Liver (tissue), 3 donors: ENCODE measurements around the gene TAAR2.

Experiments used
- EGR1 ChIP-seq, 2 donors: IDR thresholded peaks; 2 replicates each; pipeline ENCODE4 v1.6.1; 2016 to 2018; ENCODE audit warnings: antibody characterized with exemption in 2 of 2, low read depth in 2 of 2
- FOXA1 ChIP-seq: IDR thresholded peaks from 2 replicates; pipeline ENCODE4 v1.6.1; 2016; ENCODE audit warnings: antibody characterized with exemption
- FOXA2 ChIP-seq: IDR thresholded peaks from 2 replicates; pipeline ENCODE4 v1.6.1; 2016; ENCODE audit warnings: antibody characterized with exemption
- HNF4G ChIP-seq: IDR thresholded peaks from 2 replicates; pipeline ENCODE4 v1.6.1; 2016; ENCODE audit warnings: antibody characterized with exemption
- RAD21 ChIP-seq, 2 donors: IDR thresholded peaks; 2 replicates each; pipeline ENCODE4 v1.6.1; 2016; ENCODE audit warnings: antibody characterized with exemption in 2 of 2, mild to moderate bottlenecking in 2 of 2
- RXRA ChIP-seq, 2 donors: IDR thresholded peaks; 2 replicates each; pipeline ENCODE4 v1.6.1; 2017 to 2018; ENCODE audit warnings: antibody characterized with exemption in 2 of 2, mild to moderate bottlenecking in 1 of 2
- SP1 ChIP-seq: IDR thresholded peaks from 2 replicates; pipeline ENCODE4 v1.6.1; 2018; ENCODE audit warnings: antibody characterized with exemption, mild to moderate bottlenecking
- TF ChIP-seq, protein P1 (sequence below): fragments of 150-350 bp; IDR thresholded peaks from 2 replicates; pipeline ENCODE4 v1.5.1; 2017; ENCODE audit warnings: improper control_type of control experiment, low read depth, low read length; ENCODE audit not compliant: missing input control
- TF ChIP-seq, protein P2 (sequence below): IDR thresholded peaks from 2 replicates; pipeline ENCODE4 v1.6.1; 2016; ENCODE audit warnings: antibody characterized with exemption
- TF ChIP-seq, protein P3 (sequence below): IDR thresholded peaks from 2 replicates; pipeline ENCODE4 v1.6.1; 2016; ENCODE audit warnings: antibody characterized with exemption, mild to moderate bottlenecking
- donor health status: healthy.
- donor health status: healthy.

DNA sequence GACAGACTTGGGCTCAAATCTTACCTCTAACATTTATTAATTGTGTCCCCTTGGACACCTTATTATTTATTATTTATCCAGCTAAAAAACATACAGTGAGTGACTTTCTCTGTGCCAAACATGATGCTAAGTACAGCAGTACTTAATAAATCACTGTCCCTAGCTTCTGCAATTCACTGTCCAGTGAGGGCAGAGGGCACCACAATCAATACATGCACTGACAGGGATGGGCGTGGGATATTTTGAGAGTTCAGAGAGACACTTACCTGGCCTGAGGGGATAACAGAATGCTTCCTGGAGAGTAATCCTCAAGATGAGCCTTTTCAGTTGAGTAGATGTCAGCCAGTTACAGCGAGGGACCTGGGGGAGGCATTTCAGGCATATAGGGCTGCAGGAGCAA, 9.3 kb upstream of the TAAR2 start:
- TF ChIP-seq, protein P1, sequence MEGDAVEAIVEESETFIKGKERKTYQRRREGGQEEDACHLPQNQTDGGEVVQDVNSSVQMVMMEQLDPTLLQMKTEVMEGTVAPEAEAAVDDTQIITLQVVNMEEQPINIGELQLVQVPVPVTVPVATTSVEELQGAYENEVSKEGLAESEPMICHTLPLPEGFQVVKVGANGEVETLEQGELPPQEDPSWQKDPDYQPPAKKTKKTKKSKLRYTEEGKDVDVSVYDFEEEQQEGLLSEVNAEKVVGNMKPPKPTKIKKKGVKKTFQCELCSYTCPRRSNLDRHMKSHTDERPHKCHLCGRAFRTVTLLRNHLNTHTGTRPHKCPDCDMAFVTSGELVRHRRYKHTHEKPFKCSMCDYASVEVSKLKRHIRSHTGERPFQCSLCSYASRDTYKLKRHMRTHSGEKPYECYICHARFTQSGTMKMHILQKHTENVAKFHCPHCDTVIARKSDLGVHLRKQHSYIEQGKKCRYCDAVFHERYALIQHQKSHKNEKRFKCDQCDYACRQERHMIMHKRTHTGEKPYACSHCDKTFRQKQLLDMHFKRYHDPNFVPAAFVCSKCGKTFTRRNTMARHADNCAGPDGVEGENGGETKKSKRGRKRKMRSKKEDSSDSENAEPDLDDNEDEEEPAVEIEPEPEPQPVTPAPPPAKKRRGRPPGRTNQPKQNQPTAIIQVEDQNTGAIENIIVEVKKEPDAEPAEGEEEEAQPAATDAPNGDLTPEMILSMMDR = no peak
- TF ChIP-seq EGR1 (IDR thresholded peaks at IDR 0.05; ENCODE audit: low read depth in 2 of 2) = no peak
- no peak for TF ChIP-seq FOXA1
- no peak for TF ChIP-seq RAD21 (IDR thresholded peaks at IDR 0.05)
- no peak for TF ChIP-seq HNF4G
- TF ChIP-seq, protein P2, sequence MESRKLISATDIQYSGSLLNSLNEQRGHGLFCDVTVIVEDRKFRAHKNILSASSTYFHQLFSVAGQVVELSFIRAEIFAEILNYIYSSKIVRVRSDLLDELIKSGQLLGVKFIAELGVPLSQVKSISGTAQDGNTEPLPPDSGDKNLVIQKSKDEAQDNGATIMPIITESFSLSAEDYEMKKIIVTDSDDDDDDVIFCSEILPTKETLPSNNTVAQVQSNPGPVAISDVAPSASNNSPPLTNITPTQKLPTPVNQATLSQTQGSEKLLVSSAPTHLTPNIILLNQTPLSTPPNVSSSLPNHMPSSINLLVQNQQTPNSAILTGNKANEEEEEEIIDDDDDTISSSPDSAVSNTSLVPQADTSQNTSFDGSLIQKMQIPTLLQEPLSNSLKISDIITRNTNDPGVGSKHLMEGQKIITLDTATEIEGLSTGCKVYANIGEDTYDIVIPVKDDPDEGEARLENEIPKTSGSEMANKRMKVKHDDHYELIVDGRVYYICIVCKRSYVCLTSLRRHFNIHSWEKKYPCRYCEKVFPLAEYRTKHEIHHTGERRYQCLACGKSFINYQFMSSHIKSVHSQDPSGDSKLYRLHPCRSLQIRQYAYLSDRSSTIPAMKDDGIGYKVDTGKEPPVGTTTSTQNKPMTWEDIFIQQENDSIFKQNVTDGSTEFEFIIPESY = no peak
- no peak for TF ChIP-seq FOXA2
- no peak for TF ChIP-seq SP1
- TF ChIP-seq RXRA (IDR thresholded peaks at IDR 0.05) = peak in 1 of 2 donors; percentile 19
- TF ChIP-seq, protein P3, sequence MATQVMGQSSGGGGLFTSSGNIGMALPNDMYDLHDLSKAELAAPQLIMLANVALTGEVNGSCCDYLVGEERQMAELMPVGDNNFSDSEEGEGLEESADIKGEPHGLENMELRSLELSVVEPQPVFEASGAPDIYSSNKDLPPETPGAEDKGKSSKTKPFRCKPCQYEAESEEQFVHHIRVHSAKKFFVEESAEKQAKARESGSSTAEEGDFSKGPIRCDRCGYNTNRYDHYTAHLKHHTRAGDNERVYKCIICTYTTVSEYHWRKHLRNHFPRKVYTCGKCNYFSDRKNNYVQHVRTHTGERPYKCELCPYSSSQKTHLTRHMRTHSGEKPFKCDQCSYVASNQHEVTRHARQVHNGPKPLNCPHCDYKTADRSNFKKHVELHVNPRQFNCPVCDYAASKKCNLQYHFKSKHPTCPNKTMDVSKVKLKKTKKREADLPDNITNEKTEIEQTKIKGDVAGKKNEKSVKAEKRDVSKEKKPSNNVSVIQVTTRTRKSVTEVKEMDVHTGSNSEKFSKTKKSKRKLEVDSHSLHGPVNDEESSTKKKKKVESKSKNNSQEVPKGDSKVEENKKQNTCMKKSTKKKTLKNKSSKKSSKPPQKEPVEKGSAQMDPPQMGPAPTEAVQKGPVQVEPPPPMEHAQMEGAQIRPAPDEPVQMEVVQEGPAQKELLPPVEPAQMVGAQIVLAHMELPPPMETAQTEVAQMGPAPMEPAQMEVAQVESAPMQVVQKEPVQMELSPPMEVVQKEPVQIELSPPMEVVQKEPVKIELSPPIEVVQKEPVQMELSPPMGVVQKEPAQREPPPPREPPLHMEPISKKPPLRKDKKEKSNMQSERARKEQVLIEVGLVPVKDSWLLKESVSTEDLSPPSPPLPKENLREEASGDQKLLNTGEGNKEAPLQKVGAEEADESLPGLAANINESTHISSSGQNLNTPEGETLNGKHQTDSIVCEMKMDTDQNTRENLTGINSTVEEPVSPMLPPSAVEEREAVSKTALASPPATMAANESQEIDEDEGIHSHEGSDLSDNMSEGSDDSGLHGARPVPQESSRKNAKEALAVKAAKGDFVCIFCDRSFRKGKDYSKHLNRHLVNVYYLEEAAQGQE = no peak
